GM21515 (cell line): Measurements from ENCODE around the gene EIF2B2.

Source experiments
- ATAC-seq: cut with Tn5 transposase; IDR thresholded peaks from one replicate; pipeline ENCODE4 v1.9.1; 2021; ENCODE audit not compliant: unreplicated experiment

Gene EIF2B2

GRCh38 chr14:74973905-74974363 lies 28.8 kb upstream of the EIF2B2 start:
- ATAC-seq = no peak

GRCh38 chr14:74974364-74975058 lies 28.2 kb upstream of the EIF2B2 start:
- ATAC-seq = no peak

- no peak for ATAC-seq
Observed at GRCh38 chr14:74975059-74975810, 27.5 kb upstream of the EIF2B2 start.

- no peak for ATAC-seq
Observed at GRCh38 chr14:74976264-74977113, 26.2 kb upstream of the EIF2B2 start.

GRCh38 chr14:74977164-74977900 lies 25.4 kb upstream of the EIF2B2 start:
- ATAC-seq = no peak

GRCh38 chr14:74977901-74978385 lies 24.8 kb upstream of the EIF2B2 start:
- ATAC-seq = no peak

GRCh38 chr14:74978416-74978947 lies 24.2 kb upstream of the EIF2B2 start:
- ATAC-seq = no peak

GRCh38 chr14:74979029-74979428 lies 23.7 kb upstream of the EIF2B2 start:
- no peak for ATAC-seq

GRCh38 chr14:74979442-74980397 lies 23.0 kb upstream of the EIF2B2 start:
- ATAC-seq = no peak

- no peak for ATAC-seq
Observed at GRCh38 chr14:74980398-74980730, 22.4 kb upstream of the EIF2B2 start.

GRCh38 chr14:74980731-74981461 lies 21.8 kb upstream of the EIF2B2 start:
- ATAC-seq = no peak

GRCh38 chr14:74981462-74981782 lies 21.3 kb upstream of the EIF2B2 start:
- ATAC-seq = no peak

GRCh38 chr14:74981833-74982232 lies 20.9 kb upstream of the EIF2B2 start:
- ATAC-seq = no peak

- ATAC-seq = no peak
Observed at GRCh38 chr14:74982661-74983060, 20.1 kb upstream of the EIF2B2 start.

GRCh38 chr14:74983343-74983742 lies 19.4 kb upstream of the EIF2B2 start:
- no peak for ATAC-seq

- no peak for ATAC-seq
Observed at GRCh38 chr14:74984236-74985027, 18.3 kb upstream of the EIF2B2 start.

- no peak for ATAC-seq
Observed at GRCh38 chr14:74985028-74985310, 17.8 kb upstream of the EIF2B2 start.

- no peak for ATAC-seq
Observed at GRCh38 chr14:74985806-74986205, 16.9 kb upstream of the EIF2B2 start.
